Activated CD8-positive, alpha-beta memory T cell treated with anti-CD3 and anti-CD28 coated beads, Interleukin-2, amount 50 U/mL, for 24 hours (primary cell): ENCODE data around the gene MOG.
"Not testable (repeated sequence)": the region's sequence is repeated elsewhere in the genome, so short reads cannot be mapped to it uniquely, and the experiment has no call there.

Source experiments
- DNase-seq: peaks from one replicate; pipeline ENCODE4 v3.0.0-alpha.2; 2020; ENCODE audit errors: extremely low read depth

MOG gene

DNA sequence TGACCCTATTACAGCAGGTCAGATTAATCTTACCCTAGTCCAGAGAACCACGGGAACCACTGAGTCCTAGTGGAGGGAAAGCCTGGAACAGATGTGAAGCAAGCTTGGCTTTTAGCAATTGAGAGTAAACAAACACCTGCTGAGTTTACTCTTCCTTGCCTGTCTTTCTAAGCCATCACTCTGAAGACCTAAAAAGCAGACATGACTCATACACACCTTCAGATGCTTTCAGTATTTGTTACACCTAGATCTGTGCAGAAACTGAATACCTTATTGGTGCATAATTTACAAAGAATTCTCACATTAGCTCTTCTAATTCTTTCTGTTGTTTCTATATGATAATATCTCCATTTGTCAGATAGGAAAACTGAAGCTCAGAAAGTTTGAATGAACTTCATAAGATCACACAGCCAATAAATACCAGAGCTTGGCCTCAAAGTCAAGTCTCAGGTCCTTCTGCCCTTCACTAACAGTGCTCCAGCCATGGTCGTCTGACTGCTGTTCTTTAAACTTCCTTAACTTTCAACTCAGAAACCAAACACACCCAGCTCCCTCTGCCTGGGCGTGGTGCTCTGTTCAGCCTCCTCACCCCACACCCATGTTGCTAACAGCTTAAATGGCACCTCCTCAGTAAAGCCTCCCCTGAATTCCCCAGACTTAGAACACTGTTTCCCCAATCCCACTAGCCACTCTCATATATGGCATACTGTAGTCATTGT, 15.3 kb upstream of the MOG start:
- no peak for DNase-seq

DNA sequence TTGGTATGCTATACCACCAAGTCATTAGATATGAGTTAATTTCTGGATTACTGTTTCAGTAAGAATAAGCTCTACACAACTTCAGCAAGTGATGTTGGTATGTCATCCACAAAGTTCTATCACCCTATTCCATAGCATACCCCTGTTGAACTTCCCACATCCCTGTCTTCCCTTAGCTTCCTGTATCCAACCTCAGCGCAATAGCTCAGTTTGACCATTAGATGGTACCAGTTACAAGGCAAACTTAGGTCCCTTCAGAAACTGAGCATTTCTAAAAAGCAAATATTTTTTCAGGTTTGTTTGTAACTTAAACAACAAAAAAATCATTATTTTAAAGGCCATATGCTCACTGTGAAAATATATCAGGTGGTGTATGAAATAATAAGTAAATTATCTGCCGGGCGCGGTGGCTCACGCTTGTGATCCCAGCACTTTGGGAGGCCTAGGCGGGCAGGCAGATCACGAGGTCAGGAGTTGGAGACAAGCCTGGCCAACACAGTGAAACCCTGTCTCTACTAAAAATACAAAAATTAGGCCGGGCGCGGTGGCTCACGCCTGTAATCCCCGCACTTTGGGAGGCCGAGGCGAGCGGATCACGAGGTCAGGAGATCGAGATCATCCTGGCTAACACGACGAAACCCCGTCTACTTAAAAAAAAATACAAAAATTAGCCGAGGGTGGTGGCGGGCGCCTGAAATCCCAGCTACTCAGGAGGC, 8.8 kb upstream of the MOG start:
- DNase-seq = no peak

DNA sequence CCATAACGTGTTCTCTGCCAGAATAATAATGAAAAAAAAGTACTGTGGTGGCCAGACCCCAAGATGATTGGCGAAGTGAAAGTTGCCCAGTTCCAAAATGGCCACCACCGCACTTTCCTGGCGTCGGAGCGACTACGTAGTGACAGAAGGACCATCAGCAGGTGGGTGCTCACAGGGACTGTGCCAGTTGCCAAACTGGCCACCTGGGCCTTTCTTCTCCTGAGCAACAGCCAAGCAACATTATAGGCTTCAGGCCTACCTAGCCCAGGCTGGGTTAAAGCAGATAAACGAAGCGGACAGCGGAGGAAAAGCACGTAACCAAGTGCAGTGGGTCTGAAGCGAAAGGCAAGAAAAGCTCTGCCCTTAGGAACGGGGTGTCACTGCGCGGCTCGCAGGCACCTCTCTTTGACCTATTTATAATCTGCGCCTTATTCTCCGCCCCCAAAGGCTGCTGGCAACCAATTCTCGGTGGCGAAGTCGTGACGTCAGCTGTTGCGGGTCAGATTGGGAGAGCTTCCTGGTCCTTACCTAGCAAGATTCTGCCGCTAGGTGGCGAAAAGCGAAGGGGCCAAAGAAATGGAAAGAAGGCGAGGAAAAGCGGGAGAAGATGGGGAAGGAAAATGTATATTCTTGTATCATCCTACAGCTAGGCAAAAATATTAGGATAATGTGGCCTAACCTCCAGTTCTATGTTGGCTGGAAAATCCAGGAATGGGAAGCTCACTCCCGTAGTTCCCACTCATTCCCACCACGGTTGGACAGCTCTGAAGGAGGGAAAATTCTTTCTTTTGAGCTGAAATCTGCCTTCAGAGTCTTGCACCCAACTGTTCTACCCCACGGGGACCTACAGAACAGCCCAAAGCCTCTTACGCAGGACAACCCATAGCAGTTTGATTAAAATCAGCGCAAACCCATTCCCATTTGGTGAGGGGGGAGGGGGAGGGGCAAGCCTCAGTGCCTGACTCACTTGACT, 6.9 kb upstream of the MOG start:
- DNase-seq = peak; percentile 97

DNA sequence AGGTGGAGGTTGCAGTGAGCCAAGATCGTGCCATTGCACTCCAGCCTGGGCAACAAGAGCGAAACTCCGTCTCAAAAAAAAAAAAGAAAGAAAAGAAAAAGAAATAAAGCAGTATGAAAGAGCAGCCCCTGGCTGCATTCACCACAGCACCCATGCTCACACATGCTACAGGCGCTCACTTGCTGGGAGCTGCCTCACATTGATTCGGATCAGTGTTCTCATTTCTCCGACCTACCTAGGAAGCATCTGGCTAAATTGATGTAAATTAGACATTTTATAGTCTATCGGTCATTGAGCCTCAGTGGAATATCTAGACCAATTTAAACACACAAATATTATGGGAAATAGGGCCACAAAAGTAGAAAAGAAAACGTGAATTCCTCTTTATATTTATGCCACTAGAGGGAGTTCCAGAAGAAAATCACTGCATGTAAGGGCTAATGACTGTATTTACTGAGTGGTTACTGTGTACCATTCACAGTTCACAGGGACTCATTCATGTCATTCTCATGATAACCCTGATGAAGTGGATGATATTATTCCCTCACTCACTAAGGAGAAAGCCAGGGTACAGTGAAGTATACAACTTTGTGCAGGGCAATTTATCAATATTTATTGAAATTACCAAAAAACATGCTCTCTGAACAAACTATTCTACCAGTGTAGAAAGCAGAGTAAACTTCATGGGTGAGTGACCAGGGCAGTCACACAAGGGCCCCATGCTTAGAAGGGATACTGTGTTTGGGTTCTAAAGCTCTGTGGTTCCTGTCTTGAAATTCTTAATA, 5.3 kb upstream of the MOG start:
- DNase-seq = no peak

DNA sequence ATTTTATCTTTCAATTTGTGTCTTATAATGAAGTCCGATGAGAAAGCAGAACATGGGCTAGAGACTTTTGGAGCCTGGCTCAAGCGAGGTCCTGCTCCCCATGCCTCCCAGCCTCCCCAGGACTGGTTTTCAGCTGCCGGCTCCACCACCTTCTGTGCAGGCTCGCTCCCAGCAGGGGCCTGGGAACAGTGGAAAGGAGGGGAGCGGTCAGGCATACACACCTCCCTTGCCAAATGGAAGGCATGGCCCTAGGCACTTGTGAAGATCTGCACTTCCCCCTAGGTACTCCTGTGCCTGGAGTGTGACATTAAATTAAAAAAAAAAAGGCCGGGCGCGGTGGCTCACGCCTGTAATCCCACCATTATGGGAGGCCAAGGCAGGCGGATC, 4.7 kb upstream of the MOG start:
- no peak for DNase-seq

DNA sequence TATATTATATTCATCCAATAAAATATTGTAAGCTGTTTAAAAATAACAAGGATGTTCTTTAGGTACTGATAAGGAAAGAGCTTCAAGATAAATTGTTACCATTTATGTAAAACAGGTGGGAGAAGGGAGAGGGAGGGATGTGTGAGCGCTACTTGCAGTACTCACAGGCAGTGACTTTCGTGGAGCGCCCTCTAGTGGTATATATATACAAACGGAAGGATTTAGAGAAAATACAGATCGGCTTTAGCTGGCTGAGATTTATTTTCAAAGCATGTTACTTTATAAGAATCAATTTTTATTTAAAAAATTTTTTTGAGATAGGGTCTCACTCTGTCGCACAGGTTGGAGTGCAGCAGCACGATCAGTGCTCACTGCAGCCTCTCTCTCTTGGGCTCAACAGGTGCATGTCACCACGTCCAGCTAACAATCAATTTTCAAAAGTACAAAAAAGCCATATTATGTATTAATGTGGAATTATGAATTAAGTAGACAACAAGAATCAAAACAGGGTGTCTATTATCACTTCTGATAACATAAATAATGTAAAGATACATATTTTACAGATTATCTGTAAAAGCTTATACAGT, 3.3 kb upstream of the MOG start:
- DNase-seq = no peak

DNA sequence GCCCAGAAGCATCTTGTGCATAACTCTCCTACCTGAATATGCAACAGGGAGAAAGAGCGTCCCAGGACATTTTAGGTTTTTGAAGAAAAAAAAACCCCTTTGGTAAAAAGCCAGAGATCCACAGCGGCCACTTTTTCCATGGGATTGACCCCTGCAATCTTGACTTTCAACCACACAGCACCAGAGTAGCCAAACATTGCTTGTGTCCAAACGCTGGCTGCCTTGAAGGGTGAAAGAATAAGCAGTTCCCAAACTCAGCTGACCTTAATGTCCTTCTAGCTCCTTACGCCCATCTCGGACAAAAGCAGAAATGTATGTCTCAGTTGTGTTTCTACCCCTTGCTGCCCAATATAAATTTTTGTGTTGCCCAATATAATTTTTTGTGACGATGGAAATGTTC, 1.2 kb upstream of the MOG start:
- no peak for DNase-seq

DNA sequence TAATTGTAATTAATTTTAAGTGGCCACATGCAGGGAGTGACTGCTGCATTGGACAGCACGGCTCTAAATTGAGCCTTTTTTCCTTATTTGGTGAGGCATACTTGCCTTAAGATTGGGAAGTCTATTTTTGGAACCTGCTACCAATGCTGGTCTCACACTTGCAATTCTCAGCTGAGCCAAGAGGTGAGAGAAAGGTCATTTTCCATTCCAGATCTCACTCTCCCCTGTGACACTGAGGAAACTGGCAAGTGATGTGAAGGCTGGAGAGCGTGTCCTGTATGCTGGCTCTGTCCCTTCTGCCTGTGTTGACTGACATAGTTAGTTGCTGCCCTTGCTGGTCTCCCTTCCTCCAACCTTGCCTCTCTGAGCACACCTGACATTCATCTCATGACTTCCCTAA, 735 bp upstream of the MOG start:
- no peak for DNase-seq

DNA sequence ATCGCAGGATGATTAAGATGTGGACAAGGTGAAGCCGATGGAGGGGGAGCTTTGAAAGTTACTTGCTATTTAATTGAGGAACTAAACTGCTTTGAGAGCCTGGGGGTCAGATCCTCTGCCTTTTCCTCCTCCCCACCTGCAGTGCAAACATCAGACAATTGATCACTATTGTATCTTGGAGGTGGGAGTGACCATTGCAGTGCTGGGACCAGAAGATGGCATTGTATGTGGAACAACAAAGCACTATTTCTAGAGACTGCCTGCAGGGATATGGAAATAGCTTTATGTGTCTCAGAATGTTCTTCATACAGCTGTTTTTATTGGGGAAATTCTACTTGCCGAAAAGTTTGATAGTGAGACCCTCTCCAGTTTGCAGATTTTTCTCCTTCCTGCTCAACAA, 4.2 kb downstream of the MOG start:
- DNase-seq = no peak

DNA sequence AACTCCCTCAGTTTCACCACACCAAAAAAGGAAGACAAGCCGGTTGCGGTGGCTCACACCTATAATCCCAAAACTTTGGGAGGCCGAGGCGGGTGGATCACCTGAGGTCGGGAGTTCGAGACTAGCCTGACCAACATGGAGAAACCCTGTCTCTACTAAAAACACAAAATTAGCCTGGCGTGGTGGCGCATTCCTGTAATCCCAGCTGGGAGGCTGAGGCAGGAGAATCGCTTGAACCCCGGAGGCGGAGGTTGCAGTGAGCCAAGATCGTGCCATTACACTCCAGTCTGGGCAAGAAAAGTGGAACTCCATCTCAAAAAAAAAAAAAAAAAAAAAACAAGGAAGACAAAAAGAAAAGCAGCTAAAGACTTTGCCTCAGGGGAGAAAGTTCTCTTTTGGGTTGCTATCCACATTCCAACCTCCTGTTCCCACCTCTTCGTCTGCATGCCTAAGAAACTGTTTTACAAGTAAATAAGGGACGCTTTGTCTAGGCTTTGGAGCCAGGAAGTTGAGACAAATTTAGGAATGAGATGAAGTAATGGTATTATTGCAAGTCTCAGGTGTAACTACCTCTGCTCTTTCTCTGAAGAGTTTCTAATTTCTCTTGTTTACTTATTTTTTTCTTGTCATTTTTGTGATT, 4.7 kb downstream of the MOG start:
- not testable (repeated sequence) for DNase-seq

DNA sequence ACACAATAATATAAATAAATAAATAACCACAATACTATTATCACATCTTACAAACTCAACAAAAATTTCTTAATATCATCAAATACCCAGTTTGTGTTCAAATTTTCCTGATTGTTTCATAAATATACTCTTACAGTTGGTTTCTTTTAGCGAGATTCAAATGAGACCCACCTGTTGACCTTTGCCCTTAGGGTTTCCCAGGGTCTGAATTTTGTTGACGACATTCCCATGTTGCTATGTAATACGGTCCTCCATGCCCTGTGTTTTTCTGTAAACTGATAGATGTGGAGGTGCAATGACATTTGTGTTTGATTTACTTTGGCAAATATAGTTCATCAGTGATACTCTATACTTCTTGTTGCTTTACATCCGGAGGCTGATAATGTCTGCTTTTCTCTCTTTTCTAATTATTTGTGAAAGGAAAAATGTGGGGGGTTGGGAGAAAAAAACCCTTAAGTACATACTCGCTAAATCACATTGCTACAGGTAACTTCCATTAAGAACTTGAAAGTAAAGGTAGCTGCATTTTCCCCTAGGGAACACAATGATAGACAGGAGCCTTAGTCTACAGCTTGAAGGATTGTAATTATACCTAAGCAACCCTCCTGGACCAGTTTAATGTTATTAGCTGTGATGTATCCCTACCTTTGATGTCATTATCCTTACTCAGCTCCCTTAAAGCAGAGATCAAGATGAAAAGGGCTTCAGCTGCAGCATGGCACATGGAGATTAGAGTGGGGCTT, 6.6 kb downstream of the MOG start:
- DNase-seq = no peak

DNA sequence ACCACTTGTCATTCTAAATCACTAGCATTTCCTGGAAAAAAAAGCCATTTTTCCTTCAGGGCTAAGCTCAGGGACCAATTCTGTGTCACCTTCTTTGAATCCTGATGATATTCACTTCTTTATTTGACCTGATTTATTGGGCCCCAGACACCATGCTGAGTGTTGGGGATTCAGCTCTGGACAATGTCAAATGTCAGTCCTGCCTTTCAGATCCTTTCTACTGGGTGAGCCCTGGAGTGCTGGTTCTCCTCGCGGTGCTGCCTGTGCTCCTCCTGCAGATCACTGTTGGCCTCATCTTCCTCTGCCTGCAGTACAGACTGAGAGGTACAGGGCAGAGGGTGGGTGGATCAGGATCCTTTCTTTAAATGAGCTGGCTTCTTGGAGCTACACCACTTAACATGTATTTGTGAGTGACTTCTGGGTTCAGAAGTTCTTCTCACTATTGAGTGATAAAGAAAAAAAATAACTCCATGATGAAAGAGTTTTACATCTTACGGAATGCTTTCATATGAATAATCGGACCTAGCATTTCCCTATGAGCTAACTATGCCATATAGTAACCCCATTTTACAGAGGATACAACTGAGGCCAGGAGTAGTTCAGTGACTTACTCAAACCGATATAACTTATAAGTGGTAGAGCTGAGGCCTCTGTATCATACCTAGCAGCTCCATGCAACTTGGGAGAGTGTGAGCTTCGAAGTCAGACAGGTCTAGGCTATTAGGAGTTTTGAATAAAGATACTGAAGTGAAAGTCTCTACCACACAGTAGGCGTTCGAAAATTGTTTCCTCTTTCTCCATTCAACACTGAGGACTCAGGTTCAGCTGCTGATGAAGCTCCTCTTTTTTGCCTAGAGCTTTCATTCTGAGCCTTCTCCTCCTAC, 9.3 kb downstream of the MOG start:
- no peak for DNase-seq

DNA sequence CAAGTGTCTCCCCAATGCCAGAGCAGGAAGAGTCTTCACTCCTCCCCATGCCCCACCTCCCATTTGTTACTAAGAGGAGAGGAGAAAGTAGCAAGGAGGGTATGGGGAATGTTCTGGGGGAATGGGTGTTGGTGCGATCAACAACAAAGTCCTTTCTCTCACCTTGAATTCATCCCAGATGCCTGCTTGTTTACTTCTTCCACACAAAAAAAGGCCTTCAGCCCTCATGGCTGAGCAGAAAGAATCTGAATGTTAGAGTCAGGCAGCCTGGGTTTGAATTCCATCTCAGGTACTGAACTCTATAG, 9.9 kb downstream of the MOG start:
- DNase-seq = no peak

DNA sequence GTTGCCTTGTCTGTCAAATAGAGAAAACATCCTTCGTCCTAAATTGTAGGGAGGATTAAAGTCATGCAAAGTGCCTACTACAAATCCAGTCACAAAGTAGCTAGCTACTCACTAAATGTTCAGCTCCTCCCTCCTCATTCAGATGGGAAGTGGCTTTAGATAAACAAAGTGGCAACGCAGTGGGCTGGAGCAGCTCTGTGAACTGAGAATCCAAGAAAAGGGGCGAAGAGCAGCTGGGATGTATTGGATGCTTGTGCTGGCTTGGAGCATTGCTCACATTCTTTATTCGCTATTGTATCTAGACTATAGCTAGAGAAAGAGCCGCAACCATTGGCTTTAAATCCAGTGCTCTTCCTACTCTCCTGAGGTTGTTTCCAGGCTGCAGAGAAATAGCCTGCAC, 10.3 kb downstream of the MOG start:
- DNase-seq = no peak

DNA sequence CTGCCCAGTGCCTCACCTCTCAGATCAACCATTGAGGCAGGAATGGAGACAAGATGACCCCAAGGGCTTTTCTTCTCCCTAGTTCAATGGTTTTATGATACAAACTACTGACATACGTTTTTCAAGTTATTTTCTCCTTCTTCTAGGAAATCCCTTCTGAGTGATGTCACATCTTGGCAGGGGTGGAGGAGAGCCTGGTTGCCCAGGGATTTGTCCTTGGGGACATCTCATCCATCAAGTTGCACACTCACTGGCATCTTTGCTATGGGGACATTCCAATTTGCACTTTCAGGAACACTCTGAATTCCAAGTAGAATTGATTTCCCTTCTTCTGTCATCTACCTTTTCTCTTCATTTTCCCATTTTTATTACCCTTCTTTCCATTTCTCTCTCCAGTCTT, 14.1 kb downstream of the MOG start:
- DNase-seq = no peak

DNA sequence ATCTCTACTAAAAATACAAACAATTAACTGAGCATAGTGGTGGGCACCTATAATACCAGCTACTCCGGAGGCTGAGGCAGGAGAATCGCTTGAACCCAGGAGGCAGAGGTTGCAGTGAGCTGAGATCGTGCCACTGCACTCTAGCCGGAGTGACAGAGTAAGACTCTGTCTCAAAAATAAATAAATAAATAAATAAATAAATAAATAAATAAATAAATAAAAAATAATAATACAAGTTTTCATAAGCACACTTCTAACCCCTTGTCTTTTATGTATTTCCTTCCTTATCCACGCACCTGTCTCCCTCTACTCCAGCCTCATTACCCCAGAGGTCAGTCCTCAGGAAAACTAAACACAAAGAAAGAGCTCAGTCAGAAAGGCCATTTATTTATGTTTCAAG, 15.2 kb downstream of the MOG start:
- not testable (repeated sequence) for DNase-seq

DNA sequence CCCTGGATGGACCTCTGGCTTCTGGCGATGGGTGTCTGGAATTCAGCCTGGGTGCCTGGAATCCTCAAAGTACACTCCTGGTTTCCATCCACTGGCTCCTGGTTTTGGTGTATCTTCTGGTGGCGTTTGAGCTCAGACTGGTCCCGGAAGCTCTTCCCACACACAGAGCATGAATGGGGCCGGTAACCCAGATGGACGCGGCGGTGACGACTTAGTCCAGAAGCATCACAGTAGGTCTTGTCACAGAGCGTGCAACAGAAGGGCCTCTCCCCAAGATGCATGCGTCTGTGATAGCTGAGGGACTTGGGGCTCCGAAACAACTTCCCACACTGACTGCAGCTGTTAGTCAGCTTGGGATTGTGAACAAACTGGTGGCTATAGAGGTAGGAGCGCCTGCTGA, 16.3 kb downstream of the MOG start:
- no peak for DNase-seq

DNA sequence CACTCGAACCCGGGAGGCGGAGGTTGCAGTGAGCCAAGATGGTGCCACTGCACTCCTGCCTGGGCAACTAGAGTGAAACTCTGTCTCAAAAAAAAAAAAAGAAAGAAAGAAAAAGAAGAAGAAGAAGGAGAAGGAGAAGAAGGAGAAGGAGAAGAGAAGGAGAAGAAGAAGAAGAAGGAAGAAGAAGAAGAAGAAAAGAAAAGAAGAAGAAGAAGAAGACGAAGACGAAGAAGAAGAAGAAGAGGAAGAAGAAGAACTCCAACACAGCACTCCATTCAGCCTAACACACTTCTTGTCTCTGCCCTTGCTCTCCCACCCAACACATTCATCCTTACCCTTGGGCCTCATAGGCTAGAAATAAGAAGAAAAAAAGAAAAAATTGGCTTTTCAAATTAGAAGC, 17.1 kb downstream of the MOG start:
- DNase-seq = no peak

DNA sequence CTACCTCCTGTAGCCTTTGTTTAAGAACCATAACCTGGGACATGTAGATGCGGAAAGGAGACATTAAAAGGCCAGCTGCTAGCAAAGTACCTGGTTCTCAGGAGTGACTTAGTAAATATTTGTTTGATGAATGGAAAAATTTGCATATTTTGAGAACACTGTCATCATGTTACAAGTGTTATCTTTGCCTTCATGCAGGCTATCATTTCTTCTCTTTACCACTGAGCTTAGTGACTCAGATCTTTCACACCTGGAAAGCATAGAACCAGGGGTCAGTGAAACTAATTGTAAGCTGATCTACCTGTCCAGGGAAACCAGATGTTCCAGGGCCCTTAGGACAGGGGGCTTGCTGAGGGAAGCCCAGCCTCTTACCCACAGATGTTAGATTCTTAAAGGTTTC, 18.7 kb downstream of the MOG start:
- no peak for DNase-seq
